MM.1S (cell line): ENCODE data around the gene KCNMA1.
"Not testable (repeated sequence)": the region's sequence is repeated elsewhere in the genome, so short reads cannot be mapped to it uniquely, and the experiment has no call there.

Source experiments
- DNase-seq: peaks from one replicate; pipeline ENCODE4 v3.0.0-alpha.2; 2015
- H2AFZ ChIP-seq: fragments of 300-600 bp; sonication (generic); 2 replicates; pipeline ENCODE4 v1.6.0; 2016; ENCODE audit warnings: antibody characterized with exemption, low read length
- H3F3A ChIP-seq: fragments of 300-600 bp; sonication (generic); 2 replicates; pipeline ENCODE4 v1.6.1; 2016; ENCODE audit warnings: mild to moderate bottlenecking, antibody characterized with exemption, low read length, moderate library complexity, mixed read lengths; ENCODE audit not compliant: insufficient read depth
- H3K27ac ChIP-seq: fragments of 300-600 bp; sonication (generic); 2 replicates; pipeline ENCODE4 v1.5.1; 2016; ENCODE audit warnings: mild to moderate bottlenecking, low read length
- H3K27me3 ChIP-seq: fragments of 300-600 bp; sonication (generic); replicated peaks from 2 replicates; pipeline ENCODE4 v1.6.0; 2016; ENCODE audit warnings: low read length; ENCODE audit not compliant: insufficient read depth
- H3K36me3 ChIP-seq: fragments of 300-600 bp; sonication (generic); replicated peaks from 2 replicates; pipeline ENCODE4 v1.6.1; 2016; ENCODE audit warnings: mild to moderate bottlenecking, low read length, mixed read lengths; ENCODE audit not compliant: insufficient read depth
- H3K4me1 ChIP-seq: fragments of 300-600 bp; sonication (generic); 2 replicates; pipeline ENCODE4 v1.6.1; 2016; ENCODE audit warnings: low read length, mixed read lengths
- H3K4me2 ChIP-seq: fragments of 300-600 bp; sonication (generic); 2 replicates; pipeline ENCODE4 v1.6.0; 2016; ENCODE audit warnings: low read depth, low read length
- H3K4me3 ChIP-seq: fragments of 300-600 bp; sonication (generic); 2 replicates; pipeline ENCODE4 v1.5.1; 2016; ENCODE audit warnings: low read length, mixed read lengths
- H3K79me2 ChIP-seq: fragments of 300-600 bp; sonication (generic); 2 replicates; pipeline ENCODE4 v1.6.1; 2016; ENCODE audit warnings: mixed run types, low read length, mixed read lengths
- H3K9ac ChIP-seq: fragments of 300-600 bp; sonication (generic); 2 replicates; pipeline ENCODE4 v1.6.1; 2016; ENCODE audit warnings: low read length, mixed read lengths
- H3K9me2 ChIP-seq: fragments of 300-600 bp; sonication (generic); replicated peaks from 2 replicates; pipeline ENCODE4 v1.6.1; 2016; ENCODE audit warnings: mild to moderate bottlenecking, low read length, mixed read lengths; ENCODE audit not compliant: insufficient read depth
- H3K9me3 ChIP-seq: fragments of 300-600 bp; sonication (generic); replicated peaks from 2 replicates; pipeline ENCODE4 v1.6.1; 2016; ENCODE audit warnings: mild to moderate bottlenecking, low read length, mixed read lengths; ENCODE audit not compliant: insufficient read depth
- H4K20me1 ChIP-seq: fragments of 300-600 bp; sonication (generic); 2 replicates; pipeline ENCODE4 v1.6.1; 2016; ENCODE audit warnings: mild to moderate bottlenecking, low read length, moderate library complexity, mixed read lengths; ENCODE audit not compliant: insufficient read depth
- EZH2 ChIP-seq: fragments of 300-600 bp; sonication (generic); optimal IDR thresholded peaks from 2 replicates; pipeline ENCODE3; 2017; ENCODE audit warnings: low read depth, mild to moderate bottlenecking, antibody characterized with exemption, low read length, mixed read lengths
- EZH2phosphoT487 ChIP-seq: fragments of 300-600 bp; sonication (generic); IDR thresholded peaks from 2 replicates; pipeline ENCODE4 v1.6.1; 2018; ENCODE audit warnings: antibody characterized with exemption, low read length
- TF ChIP-seq, protein P1 (sequence below): fragments of 300-600 bp; sonication (generic); IDR thresholded peaks from 2 replicates; pipeline ENCODE4 v1.5.1; 2016; ENCODE audit warnings: antibody characterized with exemption, low read length, mixed read lengths

The KCNMA1 gene

DNA sequence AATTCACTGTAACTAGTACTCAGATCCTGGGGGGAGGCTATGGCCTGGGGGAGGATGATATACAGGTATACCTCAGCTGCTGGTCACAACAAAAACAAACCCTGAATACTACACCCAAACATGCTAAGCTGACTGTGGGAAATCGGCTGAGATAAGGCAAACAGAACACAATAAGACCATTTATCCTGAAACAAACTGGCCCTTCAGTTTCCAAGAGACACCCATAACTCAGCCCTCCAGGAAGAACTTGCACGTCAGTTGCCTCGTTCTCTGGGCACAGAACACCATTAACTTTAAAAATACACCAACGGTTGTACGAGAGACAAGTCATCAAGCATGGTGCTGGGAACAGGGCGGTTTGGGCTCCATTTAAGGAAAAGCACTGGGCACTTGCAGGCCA is 24.1 kb upstream of the KCNMA1 start:
- Histone ChIP-seq H3K4me3 (no peak overlapping the region), H3K79me2 (no peaks in the 10 kb centered on the region), H4K20me1 (no peaks in the 10 kb centered on the region), H3K27me3 (no peaks in the 10 kb centered on the region), H3K9me2 (no peaks in the 10 kb centered on the region), H3K27ac (no peak overlapping the region), H3K36me3 (no peaks in the 10 kb centered on the region), H2AFZ (no peak overlapping the region), H3K4me2 (no peak overlapping the region), H3K9ac (no peak overlapping the region), H3K9me3 (no peaks in the 10 kb centered on the region), H3K4me1 (no peaks in the 10 kb centered on the region), H3F3A (no peaks in the 10 kb centered on the region)
- TF ChIP-seq, protein P1, sequence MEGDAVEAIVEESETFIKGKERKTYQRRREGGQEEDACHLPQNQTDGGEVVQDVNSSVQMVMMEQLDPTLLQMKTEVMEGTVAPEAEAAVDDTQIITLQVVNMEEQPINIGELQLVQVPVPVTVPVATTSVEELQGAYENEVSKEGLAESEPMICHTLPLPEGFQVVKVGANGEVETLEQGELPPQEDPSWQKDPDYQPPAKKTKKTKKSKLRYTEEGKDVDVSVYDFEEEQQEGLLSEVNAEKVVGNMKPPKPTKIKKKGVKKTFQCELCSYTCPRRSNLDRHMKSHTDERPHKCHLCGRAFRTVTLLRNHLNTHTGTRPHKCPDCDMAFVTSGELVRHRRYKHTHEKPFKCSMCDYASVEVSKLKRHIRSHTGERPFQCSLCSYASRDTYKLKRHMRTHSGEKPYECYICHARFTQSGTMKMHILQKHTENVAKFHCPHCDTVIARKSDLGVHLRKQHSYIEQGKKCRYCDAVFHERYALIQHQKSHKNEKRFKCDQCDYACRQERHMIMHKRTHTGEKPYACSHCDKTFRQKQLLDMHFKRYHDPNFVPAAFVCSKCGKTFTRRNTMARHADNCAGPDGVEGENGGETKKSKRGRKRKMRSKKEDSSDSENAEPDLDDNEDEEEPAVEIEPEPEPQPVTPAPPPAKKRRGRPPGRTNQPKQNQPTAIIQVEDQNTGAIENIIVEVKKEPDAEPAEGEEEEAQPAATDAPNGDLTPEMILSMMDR: no peak
- TF ChIP-seq EZH2: no peak
- TF ChIP-seq EZH2phosphoT487: no peak
- no peak for DNase-seq

DNA sequence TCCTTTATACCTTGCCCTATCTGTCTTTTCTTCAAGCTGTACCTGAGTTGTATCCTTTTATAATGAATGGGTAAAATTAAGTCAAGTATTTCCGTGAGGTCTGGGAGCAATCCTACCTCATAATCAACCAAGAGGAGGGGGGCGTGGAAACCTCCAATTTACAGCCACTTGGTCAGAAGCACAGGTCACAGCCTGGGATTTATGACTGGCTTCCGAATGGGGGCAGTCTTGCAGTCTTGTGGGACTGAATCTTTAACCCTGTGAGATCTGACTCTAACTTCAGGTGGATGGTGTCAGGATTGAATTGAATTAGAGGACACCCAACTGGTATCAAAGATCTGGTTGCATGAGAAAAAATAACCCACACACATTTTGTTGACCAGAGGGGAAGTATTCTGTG is 23.5 kb upstream of the KCNMA1 start:
- H3K9me3 ChIP-seq: no peaks in the 10 kb centered on the region
- H3K79me2 ChIP-seq: no peaks in the 10 kb centered on the region
- TF ChIP-seq, protein P1: no peak
- TF ChIP-seq EZH2phosphoT487: no peak
- no peak for TF ChIP-seq EZH2
- no peak overlapping the region for H3K4me2 ChIP-seq
- H3F3A ChIP-seq: no peaks in the 10 kb centered on the region
- H3K4me1 ChIP-seq: no peaks in the 10 kb centered on the region
- H4K20me1 ChIP-seq: no peaks in the 10 kb centered on the region
- H3K4me3 ChIP-seq: no peak overlapping the region
- no peak overlapping the region for H3K9ac ChIP-seq
- H3K9me2 ChIP-seq: no peaks in the 10 kb centered on the region
- no peak for DNase-seq
- H2AFZ ChIP-seq: no peak overlapping the region
- H3K27ac ChIP-seq: no peak overlapping the region
- H3K27me3 ChIP-seq: no peaks in the 10 kb centered on the region
- H3K36me3 ChIP-seq: no peaks in the 10 kb centered on the region

DNA sequence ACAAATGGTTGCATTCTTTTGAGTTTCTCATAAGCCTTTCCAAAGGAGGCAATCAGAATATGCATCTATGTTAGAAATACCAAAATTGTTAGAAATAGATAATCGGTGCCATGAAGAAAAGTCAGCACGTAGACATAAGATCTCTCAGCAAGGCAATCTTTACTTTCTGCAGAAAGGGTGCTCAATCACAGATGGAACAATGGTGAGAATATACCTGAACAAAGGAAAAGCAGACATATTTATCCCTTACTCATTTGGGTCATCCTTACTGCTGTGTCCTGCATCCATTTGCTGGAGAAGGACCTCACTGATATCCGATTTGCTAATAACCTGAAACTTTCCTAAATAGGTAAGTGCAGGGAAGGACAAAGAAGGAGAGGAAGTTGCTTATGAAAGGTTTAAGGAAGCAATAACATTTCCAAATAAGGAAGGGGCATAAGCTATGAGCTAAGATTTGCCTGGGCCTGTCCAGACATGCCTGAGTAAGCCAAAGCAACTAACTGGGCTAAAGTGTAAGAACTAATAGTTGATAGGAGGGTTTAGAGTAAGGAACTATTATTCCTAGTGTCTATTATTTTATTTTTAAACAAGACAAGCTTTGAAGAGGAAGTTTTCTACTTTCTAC is 21.6 kb upstream of the KCNMA1 start:
- not testable (repeated sequence) for H3F3A ChIP-seq, H3K79me2 ChIP-seq, H4K20me1 ChIP-seq, H3K27me3 ChIP-seq, DNase-seq, H3K4me2 ChIP-seq, H3K27ac ChIP-seq, H3K9me2 ChIP-seq, H3K9ac ChIP-seq, H3K4me3 ChIP-seq, H3K4me1 ChIP-seq, H2AFZ ChIP-seq, H3K36me3 ChIP-seq, H3K9me3 ChIP-seq

DNA sequence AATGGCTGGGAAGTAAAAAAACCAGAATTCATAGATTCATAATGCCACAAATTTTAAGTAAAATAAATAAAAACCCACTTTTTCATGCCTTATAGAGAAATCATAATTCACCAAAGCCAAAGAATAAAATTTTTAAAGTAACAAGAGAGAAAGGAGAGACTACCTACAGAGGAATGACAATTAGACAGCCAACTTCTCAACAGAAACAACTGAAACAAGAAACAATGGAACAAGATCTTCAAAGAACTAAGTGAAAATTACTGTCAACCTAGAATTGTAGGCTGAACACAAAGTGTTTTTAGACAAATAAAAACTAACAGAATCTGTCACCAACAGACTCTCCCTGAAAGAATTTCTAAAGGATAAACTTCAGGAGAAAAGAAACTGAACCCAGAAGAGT is 15.6 kb upstream of the KCNMA1 start:
- Histone ChIP-seq H3K4me2 (no peak overlapping the region), H4K20me1 (no peaks in the 10 kb centered on the region), H3K36me3 (no peaks in the 10 kb centered on the region), H3K27ac (no peak overlapping the region), H3K27me3 (no peaks in the 10 kb centered on the region), H3K9ac (no peak overlapping the region), H3K79me2 (no peaks in the 10 kb centered on the region), H3K9me3 (no peaks in the 10 kb centered on the region), H3F3A (no peaks in the 10 kb centered on the region), H3K4me1 (peaks cover 8% of the 10 kb centered on the region), H3K4me3 (no peak overlapping the region), H2AFZ (no peak overlapping the region), H3K9me2 (no peaks in the 10 kb centered on the region)
- TF ChIP-seq EZH2phosphoT487: no peak
- TF ChIP-seq EZH2: no peak
- TF ChIP-seq, protein P1: no peak
- DNase-seq: no peak
